CD4-positive, alpha-beta T cell (primary cell): ENCODE measurements around the gene TMEM132D. TPM values are rescaled to one million over a fixed set of nuclear protein-coding genes. Genes with fewer than 3 reads are reported as not detected.

ENCODE experiments used
- ATAC-seq: fragments of 200-7000 bp; cut with Tn5 transposase; one replicate; pipeline ENCODE4 v1.10.0; 2022; ENCODE audit warnings: mild to moderate bottlenecking; ENCODE audit not compliant: poor library complexity
- CTCF ChIA-PET: fragments of 350-600 bp; sonication (Branson Sonifier 250); formaldehyde crosslinking; loops from one replicate; lab custom pipeline; 2021; ENCODE audit warnings: antibody characterized with exemption, inconsistent platforms; lab: Charles Lee
- POLR2A ChIA-PET: fragments of 350-600 bp; sonication (Branson Sonifier 250); formaldehyde crosslinking; loops from one replicate; lab custom pipeline; 2021; ENCODE audit warnings: antibody characterized with exemption, inconsistent platforms; lab: Charles Lee
- DNase-seq, 14 experiments: peaks; one replicate each; pipeline ENCODE4 v3.0.0-alpha.2; 2013 to 2020; ENCODE audit warnings: mixed read lengths in 2 of 14
- H3K27ac ChIP-seq, 2 donors: one replicate each; pipeline versions ENCODE4 v1.5.1 to v1.7.0; 2013; ENCODE audit warnings: low read length in 2 of 2, low read depth in 1 of 2, mild to moderate bottlenecking in 1 of 2
- H3K27me3 ChIP-seq, 2 experiments: 1 replicate in 1 of 2; 2 replicates in 1 of 2; pipeline versions ENCODE4 v1.6.1 to v1.7.0; 2013; ENCODE audit warnings: low read length in 2 of 2, control low read depth in 1 of 2, mild to moderate bottlenecking in 1 of 2, moderate library complexity in 1 of 2; ENCODE audit not compliant: insufficient read depth in 2 of 2, control insufficient read depth in 1 of 2
- H3K36me3 ChIP-seq: one replicate; pipeline ENCODE4 v1.6.1; 2013; ENCODE audit warnings: low read length, control low read depth; ENCODE audit not compliant: insufficient read depth
- H3K4me1 ChIP-seq: one replicate; pipeline ENCODE4 v1.6.1; 2013; ENCODE audit warnings: low read length, control low read depth; ENCODE audit not compliant: insufficient read depth
- H3K4me3 ChIP-seq: one replicate; pipeline ENCODE4 v1.5.1; 2013; ENCODE audit warnings: mild to moderate bottlenecking, low read length, moderate library complexity
- H3K9me3 ChIP-seq, 2 experiments: 1 replicate in 1 of 2; 2 replicates in 1 of 2; pipeline versions ENCODE4 v1.6.1 to v1.7.0; 2013; ENCODE audit warnings: low read length in 2 of 2, mild to moderate bottlenecking in 2 of 2, control low read depth in 1 of 2, moderate library complexity in 1 of 2; ENCODE audit not compliant: control insufficient read depth in 1 of 2, insufficient read depth in 1 of 2
- H3K27ac Mint-ChIP-seq: one replicate; pipeline ENCODE4 v1.8.0; 2020; ENCODE audit warnings: mixed read lengths
- H3K27me3 Mint-ChIP-seq: one replicate; pipeline ENCODE4 v1.8.0; 2021; ENCODE audit warnings: mixed read lengths
- H3K36me3 Mint-ChIP-seq: one replicate; pipeline ENCODE4 v1.8.0; 2021; ENCODE audit warnings: low read depth, mixed read lengths
- H3K4me1 Mint-ChIP-seq: one replicate; pipeline ENCODE4 v1.8.0; 2021; ENCODE audit warnings: low read depth, mixed read lengths
- H3K4me3 Mint-ChIP-seq: one replicate; pipeline ENCODE4 v1.8.0; 2020; ENCODE audit warnings: mild to moderate bottlenecking, mixed read lengths
- H3K9me3 Mint-ChIP-seq: one replicate; pipeline ENCODE4 v1.8.0; 2020; ENCODE audit warnings: mixed read lengths
- intact Hi-C, 2 experiments: fragments of 100-400 bp; cut with DNase I in 1 of 2; cut with micrococcal nuclease in 1 of 2; formaldehyde crosslinking; loops; one replicate each; pipeline versions ENCODE4 v1.15.1 to v1.9.0; 2023 to 2025; cut with DNase I, micrococcal nuclease
- total RNA-seq, 174 experiments: library from RNA in 2 of 174; stranded (reverse) in 2 of 174; gene quantifications; one replicate each; pipeline ENCODE4 v1.2.3 and lab custom pipeline; 2021 to 2026
- TF ChIP-seq, protein P1 (sequence below): fragments of 200-600 bp; IDR thresholded peaks from one replicate; pipeline ENCODE4 v1.8.0; 2022; ENCODE audit warnings: antibody characterized with exemption, mild to moderate bottlenecking

The TMEM132D gene
- total RNA-seq, 2 experiments from 2014 or later = not detected

DNA sequence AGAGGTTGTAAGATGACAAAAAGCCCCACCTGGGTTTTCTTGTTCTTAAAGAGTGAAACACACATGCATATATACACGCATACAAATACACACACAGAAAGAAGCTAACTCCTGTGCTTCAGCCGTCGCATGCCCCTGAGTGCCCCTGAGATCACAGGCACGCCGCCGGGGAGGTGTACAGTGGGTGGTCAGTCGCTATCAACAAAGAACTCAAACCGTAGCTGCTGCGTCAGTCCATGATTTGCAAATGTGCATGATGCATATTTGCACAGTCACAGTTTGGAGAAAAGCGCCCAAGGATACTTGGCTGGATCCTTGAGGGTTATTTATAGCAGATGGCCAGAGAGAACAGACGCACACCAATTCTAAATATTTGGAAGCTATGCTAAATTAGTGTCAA lies 206.9 kb downstream of the TMEM132D start:
- CTCF ChIA-PET = no interaction called here
- H3K4me3 Mint-ChIP-seq = no peak overlapping the region
- H3K4me1 Mint-ChIP-seq = no peaks in the 10 kb centered on the region
- H3K27ac Mint-ChIP-seq = no peak overlapping the region
- peaks cover 0 to 16% of the 10 kb centered on the region in 2 experiments for H3K9me3 ChIP-seq
- H3K9me3 Mint-ChIP-seq = peaks cover 12% of the 10 kb centered on the region
- no peaks in the 10 kb centered on the region for H3K27me3 Mint-ChIP-seq
- POLR2A ChIA-PET = no interaction called here
- DNase-seq (no peak), ATAC-seq (no peak)
- H3K27ac ChIP-seq = no peak overlapping the region
- no peaks in the 10 kb centered on the region for H3K36me3 ChIP-seq
- no peaks in the 10 kb centered on the region for H3K27me3 ChIP-seq
- no peak overlapping the region for H3K4me3 ChIP-seq
- TF ChIP-seq, protein P1, sequence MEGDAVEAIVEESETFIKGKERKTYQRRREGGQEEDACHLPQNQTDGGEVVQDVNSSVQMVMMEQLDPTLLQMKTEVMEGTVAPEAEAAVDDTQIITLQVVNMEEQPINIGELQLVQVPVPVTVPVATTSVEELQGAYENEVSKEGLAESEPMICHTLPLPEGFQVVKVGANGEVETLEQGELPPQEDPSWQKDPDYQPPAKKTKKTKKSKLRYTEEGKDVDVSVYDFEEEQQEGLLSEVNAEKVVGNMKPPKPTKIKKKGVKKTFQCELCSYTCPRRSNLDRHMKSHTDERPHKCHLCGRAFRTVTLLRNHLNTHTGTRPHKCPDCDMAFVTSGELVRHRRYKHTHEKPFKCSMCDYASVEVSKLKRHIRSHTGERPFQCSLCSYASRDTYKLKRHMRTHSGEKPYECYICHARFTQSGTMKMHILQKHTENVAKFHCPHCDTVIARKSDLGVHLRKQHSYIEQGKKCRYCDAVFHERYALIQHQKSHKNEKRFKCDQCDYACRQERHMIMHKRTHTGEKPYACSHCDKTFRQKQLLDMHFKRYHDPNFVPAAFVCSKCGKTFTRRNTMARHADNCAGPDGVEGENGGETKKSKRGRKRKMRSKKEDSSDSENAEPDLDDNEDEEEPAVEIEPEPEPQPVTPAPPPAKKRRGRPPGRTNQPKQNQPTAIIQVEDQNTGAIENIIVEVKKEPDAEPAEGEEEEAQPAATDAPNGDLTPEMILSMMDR = no peak
- intact Hi-C loops = no loop called here
- no peaks in the 10 kb centered on the region for H3K4me1 ChIP-seq
- H3K36me3 Mint-ChIP-seq = no peaks in the 10 kb centered on the region

DNA sequence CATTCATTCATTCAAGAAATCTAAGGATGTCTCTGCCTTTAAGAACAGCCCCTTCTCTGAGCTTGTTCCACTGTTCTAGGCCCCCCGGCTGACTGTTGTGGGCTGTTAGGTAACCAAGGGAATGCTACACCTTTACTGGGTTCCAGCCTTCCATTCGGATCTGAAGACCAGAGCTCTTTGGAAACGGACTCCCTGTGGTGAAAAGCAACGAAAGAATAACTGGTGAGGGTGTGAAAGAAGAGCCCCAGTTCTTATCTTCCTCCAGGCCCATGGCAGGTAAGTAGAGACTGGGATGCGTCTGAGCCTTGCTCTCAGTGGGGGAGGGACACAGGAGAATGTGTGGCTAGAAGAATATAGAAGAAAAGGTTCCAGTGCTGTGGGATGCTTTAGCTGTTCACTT lies 207.4 kb downstream of the TMEM132D start:
- ChIA-PET POLR2A (no interaction called here), CTCF (no interaction called here)
- no peaks in the 10 kb centered on the region for H3K4me1 Mint-ChIP-seq
- Histone ChIP-seq H3K4me1 (no peaks in the 10 kb centered on the region), H3K27me3 (no peaks in the 10 kb centered on the region), H3K9me3 (peaks cover 0 to 13% of the 10 kb centered on the region in 2 experiments), H3K36me3 (no peaks in the 10 kb centered on the region), H3K27ac (no peak overlapping the region), H3K4me3 (no peak overlapping the region)
- no peak overlapping the region for H3K4me3 Mint-ChIP-seq
- ATAC-seq (no peak), DNase-seq (no peak)
- intact Hi-C loops = no loop called here
- no peaks in the 10 kb centered on the region for H3K36me3 Mint-ChIP-seq
- TF ChIP-seq, protein P1 = no peak
- no peak overlapping the region for H3K27ac Mint-ChIP-seq
- H3K9me3 Mint-ChIP-seq = peaks cover 12% of the 10 kb centered on the region
- no peaks in the 10 kb centered on the region for H3K27me3 Mint-ChIP-seq

DNA sequence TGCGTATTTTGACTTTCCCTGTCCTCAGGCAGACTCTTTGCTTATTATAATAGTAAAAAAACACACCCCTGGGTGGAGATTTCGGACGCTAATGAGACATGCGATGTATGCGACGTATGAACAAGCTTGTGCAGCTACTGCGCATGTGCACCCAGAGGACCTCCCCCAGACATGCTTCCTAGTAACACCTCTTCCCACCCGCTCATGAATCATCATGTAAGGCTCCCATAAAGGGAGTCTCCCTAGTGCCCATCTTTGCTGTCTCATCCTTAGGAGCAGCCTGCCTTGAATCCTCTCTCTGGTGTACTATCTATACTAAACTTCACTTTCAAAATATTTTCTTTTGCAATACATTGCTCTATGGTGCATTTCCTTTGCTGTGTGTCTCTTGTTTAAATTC lies 210.1 kb downstream of the TMEM132D start:
- H3K9me3 Mint-ChIP-seq = peaks cover 12% of the 10 kb centered on the region

More for the DNA sequence above, 210.1 kb downstream of the TMEM132D start:
- no peaks in the 10 kb centered on the region for H3K4me1 Mint-ChIP-seq
- Histone ChIP-seq H3K4me1 (no peaks in the 10 kb centered on the region), H3K36me3 (no peaks in the 10 kb centered on the region), H3K27me3 (no peaks in the 10 kb centered on the region), H3K4me3 (no peak overlapping the region), H3K27ac (no peak overlapping the region), H3K9me3 (peaks cover 0 to 4% of the 10 kb centered on the region in 2 experiments)
- ChIA-PET POLR2A (no interaction called here), CTCF (no interaction called here)
- H3K27me3 Mint-ChIP-seq = no peaks in the 10 kb centered on the region
- no peaks in the 10 kb centered on the region for H3K36me3 Mint-ChIP-seq
- no peak for ATAC-seq
- no peak overlapping the region for H3K4me3 Mint-ChIP-seq
- intact Hi-C loops = no loop called here
- no peak overlapping the region for H3K27ac Mint-ChIP-seq
- DNase-seq = no peak
- TF ChIP-seq, protein P1 = no peak
